KOPT-K1 (cell line): ENCODE data around the gene USP17L11.
"Not testable (repeated sequence)": the region's sequence is repeated elsewhere in the genome, so short reads cannot be mapped to it uniquely, and the experiment has no call there.

Experiments
- H3K27ac ChIP-seq: fragments of 200-600 bp; sonication (generic); 2 replicates; pipeline ENCODE4 v1.5.1; 2016; ENCODE audit warnings: antibody characterized with exemption, mild to moderate bottlenecking, low read depth, low read length; ENCODE audit not compliant: poor library complexity, severe bottlenecking
- H3K36me3 ChIP-seq: fragments of 200-600 bp; sonication (generic); 2 replicates; pipeline ENCODE4 v1.5.1; 2017; ENCODE audit warnings: antibody characterized with exemption, mild to moderate bottlenecking, low read length, moderate library complexity; ENCODE audit not compliant: insufficient read depth
- H3K9me3 ChIP-seq: fragments of 200-600 bp; sonication (generic); 2 replicates; pipeline ENCODE4 v1.5.1; 2017; ENCODE audit warnings: antibody characterized with exemption, low read length, mild to moderate bottlenecking; ENCODE audit not compliant: insufficient read depth, poor library complexity, severe bottlenecking

The USP17L11 gene, protein sequence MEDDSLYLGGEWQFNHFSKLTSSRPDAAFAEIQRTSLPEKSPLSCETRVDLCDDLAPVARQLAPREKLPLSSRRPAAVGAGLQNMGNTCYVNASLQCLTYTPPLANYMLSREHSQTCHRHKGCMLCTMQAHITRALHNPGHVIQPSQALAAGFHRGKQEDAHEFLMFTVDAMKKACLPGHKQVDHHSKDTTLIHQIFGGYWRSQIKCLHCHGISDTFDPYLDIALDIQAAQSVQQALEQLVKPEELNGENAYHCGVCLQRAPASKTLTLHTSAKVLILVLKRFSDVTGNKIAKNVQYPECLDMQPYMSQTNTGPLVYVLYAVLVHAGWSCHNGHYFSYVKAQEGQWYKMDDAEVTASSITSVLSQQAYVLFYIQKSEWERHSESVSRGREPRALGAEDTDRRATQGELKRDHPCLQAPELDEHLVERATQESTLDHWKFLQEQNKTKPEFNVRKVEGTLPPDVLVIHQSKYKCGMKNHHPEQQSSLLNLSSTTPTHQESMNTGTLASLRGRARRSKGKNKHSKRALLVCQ

DNA sequence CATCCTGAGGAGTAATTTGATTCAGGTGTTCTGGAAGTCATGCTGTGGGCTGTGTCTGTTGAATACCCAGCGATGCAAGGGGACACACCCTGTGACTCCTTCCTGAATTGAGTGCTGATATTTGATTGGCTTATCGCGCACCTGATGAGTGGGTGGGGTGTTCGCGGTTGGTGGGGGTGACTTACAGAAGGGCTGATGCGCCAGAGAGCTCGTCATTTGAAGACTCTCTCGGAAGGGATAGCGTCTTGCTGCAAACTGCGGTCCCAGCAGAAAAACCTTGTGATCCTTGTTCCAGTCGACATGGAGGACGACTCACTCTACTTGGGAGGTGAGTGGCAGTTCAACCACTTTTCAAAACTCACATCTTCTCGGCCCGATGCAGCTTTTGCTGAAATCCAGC, at the start of gene USP17L11:
TSS of gene USP17L11 (plus strand) at position 301 of the 400 bp plus-strand sequence. CDS start at position 301, 0 bp downstream.
- not testable (repeated sequence) for H3K36me3 ChIP-seq, H3K27ac ChIP-seq, H3K9me3 ChIP-seq

DNA sequence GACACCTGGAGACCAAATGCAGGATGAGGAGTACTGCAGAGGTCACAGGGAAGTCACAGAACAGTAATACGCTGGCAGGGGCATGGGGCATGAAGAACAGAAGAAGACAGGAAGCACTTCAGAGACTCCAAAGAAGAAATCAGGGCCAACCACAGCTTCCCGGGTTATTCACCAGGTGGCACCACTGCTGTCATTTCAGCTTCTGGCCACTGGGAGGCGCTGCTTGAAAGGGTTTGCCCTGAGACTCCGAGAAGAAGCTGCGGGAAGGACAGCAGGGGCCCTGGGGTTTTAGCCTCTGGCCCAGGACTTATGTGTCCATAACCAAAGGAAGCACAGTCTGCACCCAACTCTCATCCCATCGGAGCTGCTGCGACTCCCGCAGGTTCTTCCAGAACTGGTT, 49.2 kb upstream of the USP17L11 start:
- not testable (repeated sequence) for H3K27ac ChIP-seq, H3K36me3 ChIP-seq, H3K9me3 ChIP-seq

DNA sequence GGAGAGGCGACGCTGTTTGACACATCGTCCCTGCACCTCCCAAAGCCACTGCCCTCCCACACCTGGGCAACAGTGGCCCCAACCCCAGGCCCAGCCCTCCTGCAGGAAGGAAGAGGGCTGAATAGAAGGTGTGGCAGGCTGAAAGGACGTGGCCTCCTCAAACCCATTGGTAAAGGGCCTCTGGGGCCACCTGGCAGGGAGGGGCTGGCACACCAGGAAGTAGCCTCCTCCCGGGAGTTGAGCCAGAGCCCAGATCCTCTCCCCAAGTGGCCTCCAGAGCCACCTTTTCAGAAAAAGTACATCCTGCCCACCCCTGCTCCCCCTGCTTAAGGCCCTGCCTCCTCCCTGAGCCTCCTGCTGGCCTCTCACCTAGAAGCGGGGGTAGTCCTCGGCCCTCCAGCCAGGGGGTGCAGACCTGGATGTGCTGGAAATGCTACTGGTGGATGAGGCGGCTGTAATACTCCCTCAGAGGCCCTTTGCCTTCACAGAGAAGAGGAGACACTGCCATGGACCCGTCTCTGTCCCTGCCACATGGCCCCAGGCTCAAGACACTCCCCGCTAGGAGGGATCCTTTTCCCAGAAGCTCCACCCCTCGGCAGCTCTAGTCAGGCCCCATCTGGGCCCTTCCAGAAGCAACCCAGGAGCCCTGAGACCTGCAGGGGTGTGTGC, 45.3 kb upstream of the USP17L11 start, which contains the start of gene FAM90A26:
TSS of gene FAM90A26 (plus strand) at position 619 of the 669 bp plus-strand sequence. CDS start 2,764 bp downstream, outside the sequence.
- not testable (repeated sequence) for H3K9me3 ChIP-seq, H3K36me3 ChIP-seq, H3K27ac ChIP-seq

DNA sequence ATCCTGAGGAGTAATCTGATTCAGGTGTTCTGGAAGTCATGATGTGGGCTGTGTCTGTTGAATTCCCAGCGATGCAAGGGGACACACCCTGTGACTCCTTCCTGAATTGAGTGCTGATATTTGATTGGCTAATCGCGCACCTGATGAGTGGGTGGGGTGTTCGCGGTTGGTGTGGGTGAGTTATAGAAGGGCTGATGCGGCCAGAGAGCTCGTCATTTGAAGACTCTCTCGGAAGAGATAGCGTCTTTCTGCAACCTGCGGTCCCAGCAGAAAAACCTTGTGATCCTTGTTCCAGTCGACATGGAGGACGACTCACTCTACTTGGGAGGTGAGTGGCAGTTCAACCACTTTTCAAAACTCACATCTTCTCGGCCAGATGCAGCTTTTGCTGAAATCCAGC, 4.8 kb upstream of the USP17L11 start, which contains the start of gene USP17L10:
TSS of gene USP17L10 (plus strand) at position 301 of the 400 bp plus-strand sequence. CDS start at position 301, 0 bp downstream.
- H3K9me3 ChIP-seq, H3K36me3 ChIP-seq, H3K27ac ChIP-seq: not testable (repeated sequence)

DNA sequence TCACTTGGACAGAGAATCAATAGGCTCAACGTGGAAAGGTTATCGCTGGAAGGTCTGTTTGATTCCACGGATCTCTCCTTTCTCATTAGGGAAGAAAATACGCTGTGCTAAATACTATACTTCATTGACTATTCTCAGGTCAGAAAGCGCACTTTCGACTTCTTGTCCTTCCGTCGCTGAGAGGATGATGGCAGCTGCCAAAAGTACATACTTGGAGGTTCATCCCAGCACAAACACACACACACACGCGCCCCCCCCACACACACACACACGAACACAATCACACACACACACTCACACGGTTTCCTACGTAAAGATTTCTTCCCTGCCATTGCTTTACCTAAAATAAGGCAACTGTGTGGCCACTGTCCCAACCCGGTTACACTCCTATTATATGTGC, 504 bp upstream of the USP17L11 start:
- H3K9me3 ChIP-seq, H3K27ac ChIP-seq: not testable (repeated sequence)

DNA sequence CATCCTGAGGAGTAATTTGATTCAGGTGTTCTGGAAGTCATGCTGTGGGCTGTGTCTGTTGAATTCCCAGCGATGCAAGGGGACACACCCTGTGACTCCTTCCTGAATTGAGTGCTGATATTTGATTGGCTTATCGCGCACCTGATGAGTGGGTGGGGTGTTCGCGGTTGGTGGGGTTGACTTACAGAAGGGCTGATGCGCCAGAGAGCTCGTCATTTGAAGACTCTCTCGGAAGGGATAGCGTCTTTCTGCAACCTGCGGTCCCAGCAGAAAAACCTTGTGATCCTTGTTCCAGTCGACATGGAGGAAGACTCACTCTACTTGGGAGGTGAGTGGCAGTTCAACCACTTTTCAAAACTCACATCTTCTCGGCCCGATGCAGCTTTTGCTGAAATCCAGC, 4.6 kb downstream of the USP17L11 start, which contains the start of gene USP17L12:
TSS of gene USP17L12 (plus strand) at position 301 of the 400 bp plus-strand sequence. CDS start at position 301, 0 bp downstream.
- not testable (repeated sequence) for H3K36me3 ChIP-seq, H3K27ac ChIP-seq, H3K9me3 ChIP-seq

More for the DNA sequence above, 504 bp upstream of the USP17L11 start:
- not testable (repeated sequence) for H3K36me3 ChIP-seq

DNA sequence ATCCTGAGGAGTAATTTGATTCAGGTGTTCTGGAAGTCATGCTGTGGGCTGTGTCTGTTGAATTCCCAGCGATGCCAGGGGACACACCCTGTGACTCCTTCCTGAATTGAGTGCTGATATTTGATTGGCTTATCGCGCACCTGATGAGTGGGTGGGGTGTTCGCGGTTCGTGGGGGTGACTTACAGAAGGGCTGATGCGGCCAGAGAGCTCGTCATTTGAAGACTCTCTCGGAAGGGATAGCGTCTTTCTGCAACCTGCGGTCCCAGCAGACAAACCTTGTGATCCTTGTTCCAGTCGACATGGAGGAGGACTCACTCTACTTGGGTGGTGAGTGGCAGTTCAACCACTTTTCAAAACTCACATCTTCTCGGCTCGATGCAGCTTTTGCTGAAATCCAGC, 9.4 kb downstream of the USP17L11 start, which contains the start of gene USP17L13:
TSS of gene USP17L13 (plus strand) at position 301 of the 400 bp plus-strand sequence. CDS start at position 301, 0 bp downstream.
- not testable (repeated sequence) for H3K9me3 ChIP-seq, H3K36me3 ChIP-seq, H3K27ac ChIP-seq

DNA sequence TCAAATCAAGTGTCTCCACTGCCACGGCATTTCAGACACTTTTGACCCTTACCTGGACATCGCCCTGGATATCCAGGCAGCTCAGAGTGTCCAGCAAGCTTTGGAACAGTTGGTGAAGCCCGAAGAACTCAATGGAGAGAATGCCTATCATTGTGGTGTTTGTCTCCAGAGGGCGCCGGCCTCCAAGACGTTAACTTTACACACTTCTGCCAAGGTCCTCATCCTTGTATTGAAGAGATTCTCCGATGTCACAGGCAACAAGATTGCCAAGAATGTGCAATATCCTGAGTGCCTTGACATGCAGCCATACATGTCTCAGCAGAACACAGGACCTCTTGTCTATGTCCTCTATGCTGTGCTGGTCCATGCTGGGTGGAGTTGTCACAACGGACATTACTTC, 15.0 kb downstream of the USP17L11 start:
- H3K36me3 ChIP-seq, H3K9me3 ChIP-seq, H3K27ac ChIP-seq: not testable (repeated sequence)

DNA sequence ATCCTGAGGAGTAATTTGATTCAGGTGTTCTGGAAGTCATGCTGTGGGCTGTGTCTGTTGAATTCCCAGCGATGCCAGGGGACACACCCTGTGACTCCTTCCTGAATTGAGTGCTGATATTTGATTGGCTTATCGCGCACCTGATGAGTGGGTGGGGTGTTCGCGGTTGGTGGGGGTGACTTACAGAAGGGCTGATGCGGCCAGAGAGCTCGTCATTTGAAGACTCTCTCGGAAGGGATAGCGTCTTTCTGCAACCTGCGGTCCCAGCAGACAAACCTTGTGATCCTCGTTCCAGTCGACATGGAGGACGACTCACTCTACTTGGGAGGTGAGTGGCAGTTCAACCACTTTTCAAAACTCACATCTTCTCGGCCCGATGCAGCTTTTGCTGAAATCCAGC, 18.9 kb downstream of the USP17L11 start, which contains the start of gene USP17L15:
TSS of gene USP17L15 (plus strand) at position 301 of the 400 bp plus-strand sequence. CDS start at position 301, 0 bp downstream.
- H3K9me3 ChIP-seq, H3K27ac ChIP-seq, H3K36me3 ChIP-seq: not testable (repeated sequence)

DNA sequence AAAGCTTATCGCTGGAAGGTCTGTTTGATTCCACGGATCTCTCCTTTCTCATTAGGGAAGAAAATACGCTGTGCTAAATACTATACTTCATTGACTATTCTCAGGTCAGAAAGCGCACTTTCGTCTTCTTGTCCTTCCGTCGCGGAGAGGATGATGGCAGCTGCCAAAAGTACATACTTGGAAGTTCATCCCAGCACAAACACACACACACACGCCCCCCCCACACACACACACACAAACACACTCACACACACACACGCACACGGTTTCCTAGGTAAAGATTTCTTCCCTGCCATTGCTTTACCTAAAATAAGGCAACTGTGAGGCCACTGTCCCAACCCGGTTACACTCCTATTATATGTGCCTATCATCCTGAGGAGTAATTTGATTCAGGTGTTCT, 23.3 kb downstream of the USP17L11 start:
- H3K9me3 ChIP-seq, H3K27ac ChIP-seq, H3K36me3 ChIP-seq: not testable (repeated sequence)

DNA sequence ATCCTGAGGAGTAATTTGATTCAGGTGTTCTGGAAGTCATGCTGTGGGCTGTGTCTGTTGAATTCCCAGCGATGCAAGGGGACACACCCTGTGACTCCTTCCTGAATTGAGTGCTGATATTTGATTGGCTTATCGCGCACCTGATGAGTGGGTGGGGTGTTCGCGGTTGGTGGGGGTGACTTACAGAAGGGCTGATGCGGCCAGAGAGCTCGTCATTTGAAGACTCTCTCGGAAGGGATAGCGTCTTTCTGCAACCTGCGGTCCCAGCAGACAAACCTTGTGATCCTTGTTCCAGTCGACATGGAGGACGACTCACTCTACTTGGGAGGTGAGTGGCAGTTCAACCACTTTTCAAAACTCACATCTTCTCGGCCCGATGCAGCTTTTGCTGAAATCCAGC, 28.4 kb downstream of the USP17L11 start, which contains the start of gene USP17L17:
TSS of gene USP17L17 (plus strand) at position 301 of the 400 bp plus-strand sequence. CDS start at position 301, 0 bp downstream.
- not testable (repeated sequence) for H3K36me3 ChIP-seq, H3K9me3 ChIP-seq, H3K27ac ChIP-seq

DNA sequence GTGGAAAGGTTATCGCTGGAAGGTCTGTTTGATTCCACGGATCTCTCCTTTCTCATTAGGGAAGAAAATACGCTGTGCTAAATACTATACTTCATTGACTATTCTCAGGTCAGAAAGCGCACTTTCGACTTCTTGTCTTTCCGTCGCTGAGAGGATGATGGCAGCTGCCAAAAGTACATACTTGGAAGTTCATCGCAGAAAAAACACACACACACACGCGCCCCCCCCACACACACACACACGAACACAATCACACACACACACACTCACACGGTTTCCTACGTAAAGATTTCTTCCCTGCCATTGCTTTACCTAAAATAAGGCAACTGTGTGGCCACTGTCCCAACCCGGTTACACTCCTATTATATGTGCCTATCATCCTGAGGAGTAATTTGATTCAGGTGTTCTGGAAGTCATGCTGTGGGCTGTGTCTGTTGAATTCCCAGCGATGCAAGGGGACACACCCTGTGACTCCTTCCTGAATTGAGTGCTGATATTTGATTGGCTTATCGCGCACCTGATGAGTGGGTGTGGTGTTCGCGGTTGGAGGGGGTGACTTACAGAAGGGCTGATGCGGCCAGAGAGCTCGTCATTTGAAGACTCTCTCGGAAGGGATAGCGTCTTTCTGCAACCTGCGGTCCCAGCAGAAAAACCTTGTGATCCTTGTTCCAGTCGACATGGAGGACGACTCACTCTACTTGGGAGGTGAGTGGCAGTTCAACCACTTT, 32.9 kb downstream of the USP17L11 start, which contains the start of gene USP17L18:
TSS of gene USP17L18 (plus strand) at position 678 of the 728 bp plus-strand sequence. CDS start at position 678, 0 bp downstream.
- not testable (repeated sequence) for H3K36me3 ChIP-seq, H3K27ac ChIP-seq, H3K9me3 ChIP-seq

DNA sequence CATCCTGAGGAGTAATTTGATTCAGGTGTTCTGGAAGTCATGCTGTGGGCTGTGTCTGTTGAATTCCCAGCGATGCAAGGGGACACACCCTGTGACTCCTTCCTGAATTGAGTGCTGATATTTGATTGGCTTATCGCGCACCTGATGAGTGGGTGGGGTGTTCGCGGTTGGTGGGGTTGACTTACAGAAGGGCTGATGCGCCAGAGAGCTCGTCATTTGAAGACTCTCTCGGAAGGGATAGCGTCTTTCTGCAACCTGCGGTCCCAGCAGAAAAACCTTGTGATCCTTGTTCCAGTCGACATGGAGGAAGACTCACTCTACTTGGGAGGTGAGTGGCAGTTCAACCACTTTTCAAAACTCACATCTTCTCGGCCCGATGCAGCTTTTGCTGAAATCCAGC, 37.9 kb downstream of the USP17L11 start, which contains the start of gene USP17L19:
TSS of gene USP17L19 (plus strand) at position 301 of the 400 bp plus-strand sequence. CDS start at position 301, 0 bp downstream.
- H3K9me3 ChIP-seq, H3K27ac ChIP-seq, H3K36me3 ChIP-seq: not testable (repeated sequence)

DNA sequence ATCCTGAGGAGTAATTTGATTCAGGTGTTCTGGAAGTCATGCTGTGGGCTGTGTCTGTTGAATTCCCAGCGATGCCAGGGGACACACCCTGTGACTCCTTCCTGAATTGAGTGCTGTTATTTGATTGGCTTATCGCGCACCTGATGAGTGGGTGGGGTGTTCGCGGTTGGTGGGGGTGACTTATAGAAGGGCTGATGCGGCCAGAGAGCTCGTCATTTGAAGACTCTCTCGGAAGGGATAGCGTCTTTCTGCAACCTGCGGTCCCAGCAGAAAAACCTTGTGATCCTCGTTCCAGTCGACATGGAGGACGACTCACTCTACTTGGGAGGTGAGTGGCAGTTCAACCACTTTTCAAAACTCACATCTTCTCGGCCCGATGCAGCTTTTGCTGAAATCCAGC, 42.6 kb downstream of the USP17L11 start, which contains the start of gene USP17L20:
TSS of gene USP17L20 (plus strand) at position 301 of the 400 bp plus-strand sequence. CDS start at position 301, 0 bp downstream.
- not testable (repeated sequence) for H3K36me3 ChIP-seq, H3K9me3 ChIP-seq, H3K27ac ChIP-seq
